OCI-LY7 (cell line): Measurements from ENCODE around the gene CD36.

Experiments used
- CTCF ChIP-seq: fragments of 200-600 bp; sonication (generic); conservative IDR thresholded peaks from 2 replicates; pipeline ENCODE4 v1.5.1; 2014; ENCODE audit warnings: mild to moderate bottlenecking, antibody characterized with exemption, low read length, moderate library complexity, mixed read lengths
- EZH2phosphoT487 ChIP-seq: fragments of 200-600 bp; sonication (generic); IDR thresholded peaks from 2 replicates; pipeline ENCODE4 v1.6.1; 2018; ENCODE audit warnings: low read depth, borderline replicate concordance, mild to moderate bottlenecking, mixed run types, antibody characterized with exemption, low read length, moderate library complexity, mixed read lengths

GRCh38 chr7:80632819-80633218, 5.6 kb upstream of the CD36 start:
- TF ChIP-seq EZH2phosphoT487, result no peak
- TF ChIP-seq CTCF, result no peak
